Central memory CD4-positive, alpha-beta T cell (primary cell): ENCODE data around the gene TRAF3IP3.

Experiments
- DNase-seq: peaks from one replicate; pipeline ENCODE4 v3.0.0; 2022

Gene TRAF3IP3

DNA sequence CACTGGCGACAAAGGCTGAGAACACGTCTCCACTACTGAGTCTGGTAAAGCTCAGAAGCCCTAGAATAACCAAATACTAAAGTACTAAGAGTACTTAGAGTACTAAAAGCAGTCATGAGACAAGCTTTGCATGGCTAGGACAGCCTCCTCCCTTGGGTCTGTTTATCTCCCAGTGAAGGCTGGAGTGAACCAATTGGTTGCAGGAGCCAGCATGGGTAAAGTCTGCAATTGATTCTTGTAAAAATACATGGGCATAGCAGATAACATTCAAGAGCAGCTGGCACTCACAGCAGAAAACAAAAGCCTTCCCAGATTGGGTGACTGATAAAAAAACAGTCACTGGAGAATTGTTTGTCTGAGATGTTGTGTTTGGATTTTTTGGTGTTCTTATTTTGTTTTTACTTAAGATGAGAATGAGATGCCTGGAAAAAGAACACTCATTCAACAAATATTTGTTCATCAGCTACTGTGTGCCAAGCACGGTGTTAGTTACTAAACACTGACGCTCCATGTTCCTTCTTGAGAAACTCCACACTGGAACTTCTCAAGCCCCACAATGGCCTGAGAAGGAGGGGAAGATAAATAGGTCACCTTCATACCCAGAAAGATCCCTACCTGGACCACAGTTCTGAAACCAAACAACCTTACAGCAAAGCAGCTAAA lies 46.4 kb downstream of the TRAF3IP3 start:
- DNase-seq: no peak

DNA sequence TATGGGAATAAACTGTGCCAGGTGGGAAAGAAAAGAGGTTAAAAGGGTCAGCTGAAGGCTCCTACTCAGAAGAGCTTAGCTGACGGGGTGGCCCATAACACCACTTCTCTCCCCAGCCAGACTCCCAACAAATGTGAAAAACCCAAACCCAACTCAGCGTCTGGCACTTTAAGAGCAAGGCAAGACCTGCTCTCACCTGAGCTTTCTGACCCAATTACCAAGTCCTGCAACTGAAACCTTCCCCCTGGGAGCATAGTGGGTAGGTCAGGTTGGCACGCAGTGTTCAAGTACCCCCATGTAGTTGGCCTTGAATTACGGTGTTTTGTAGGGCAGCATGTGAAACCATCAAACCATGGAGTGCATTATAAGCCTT lies 46.9 kb downstream of the TRAF3IP3 start:
- no peak for DNase-seq

- no peak for DNase-seq
Measured at GRCh38 chr1:209803568-209803967, 47.7 kb downstream of the TRAF3IP3 start.

GRCh38 chr1:209805341-209805781 lies 49.5 kb downstream of the TRAF3IP3 start:
- no peak for DNase-seq

- DNase-seq: peak; percentile 51
Measured at GRCh38 chr1:209805875-209806760, 50.3 kb downstream of the TRAF3IP3 start, which contains the start of gene IRF6. TSS of gene IRF6 (minus strand) at chr1:209806142. CDS start at chr1:209801413, 4,729 bp downstream.

DNA sequence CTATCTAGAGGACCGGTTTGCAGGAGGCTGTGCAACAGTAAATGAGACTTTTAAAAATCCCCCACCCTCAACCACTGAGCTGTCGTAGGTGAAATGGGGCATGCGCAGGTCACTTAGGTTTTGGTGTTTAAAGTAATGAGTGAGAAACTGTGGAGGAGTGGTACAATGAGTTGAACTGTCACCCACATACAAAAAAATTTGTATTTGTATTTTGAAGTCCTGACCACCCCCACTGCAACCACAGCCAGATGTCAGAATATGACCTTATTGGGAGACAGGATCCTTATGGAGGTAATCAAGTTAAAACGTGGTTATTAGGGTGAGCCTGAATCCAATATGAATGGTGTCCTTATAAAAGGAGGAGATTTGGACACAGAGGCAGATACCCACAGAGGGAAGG lies 51.7 kb downstream of the TRAF3IP3 start:
- DNase-seq: no peak

GRCh38 chr1:209808059-209808581 lies 52.3 kb downstream of the TRAF3IP3 start:
- DNase-seq: no peak

- no peak for DNase-seq
Measured at GRCh38 chr1:209809611-209810010, 53.8 kb downstream of the TRAF3IP3 start.

GRCh38 chr1:209810783-209811182 lies 54.9 kb downstream of the TRAF3IP3 start:
- DNase-seq: no peak

- no peak for DNase-seq
Measured at GRCh38 chr1:209813902-209814301, 58.0 kb downstream of the TRAF3IP3 start.

GRCh38 chr1:209815490-209815889 lies 59.6 kb downstream of the TRAF3IP3 start:
- no peak for DNase-seq

DNA sequence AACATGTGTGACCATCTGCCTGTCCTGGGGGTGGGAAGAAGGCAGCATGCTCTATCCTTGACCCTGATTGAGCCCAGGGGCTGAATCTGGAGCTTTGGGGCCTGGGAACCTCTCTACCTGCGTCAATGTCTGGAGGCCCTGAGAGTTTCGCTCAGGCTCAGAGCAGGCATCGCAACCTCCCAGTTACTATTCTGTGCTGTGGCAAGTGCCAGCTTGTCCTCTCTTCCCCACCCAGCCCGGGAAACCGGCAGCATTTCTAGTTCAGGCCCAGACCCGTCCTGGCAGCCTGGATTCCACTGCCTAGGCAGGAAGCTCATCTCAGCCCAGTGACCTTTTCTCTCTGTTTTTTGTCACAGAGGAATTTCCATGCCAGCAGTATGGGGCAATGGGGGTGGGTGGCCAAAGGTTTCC lies 60.1 kb downstream of the TRAF3IP3 start:
- DNase-seq: no peak

DNA sequence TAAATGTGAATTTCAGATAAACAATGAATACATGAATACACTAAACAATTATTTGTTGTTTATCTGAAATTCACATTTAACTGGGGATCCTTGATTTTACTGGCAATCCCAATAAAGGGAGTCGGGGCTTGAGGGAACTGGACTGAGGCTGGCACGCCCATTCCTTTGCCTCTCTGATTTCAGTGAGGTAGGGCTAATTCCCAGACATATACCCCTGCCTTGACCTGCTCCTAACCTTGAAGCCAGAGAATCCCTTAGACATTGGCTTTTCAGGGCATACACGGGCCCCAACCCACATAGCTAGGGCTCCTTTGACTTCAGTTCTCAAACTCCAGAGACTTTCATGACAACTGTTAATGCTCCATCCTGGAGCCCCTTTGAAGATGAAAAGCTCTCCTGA lies 61.1 kb downstream of the TRAF3IP3 start:
- no peak for DNase-seq

- no peak for DNase-seq
Measured at GRCh38 chr1:209817691-209818090, 61.8 kb downstream of the TRAF3IP3 start.

DNA sequence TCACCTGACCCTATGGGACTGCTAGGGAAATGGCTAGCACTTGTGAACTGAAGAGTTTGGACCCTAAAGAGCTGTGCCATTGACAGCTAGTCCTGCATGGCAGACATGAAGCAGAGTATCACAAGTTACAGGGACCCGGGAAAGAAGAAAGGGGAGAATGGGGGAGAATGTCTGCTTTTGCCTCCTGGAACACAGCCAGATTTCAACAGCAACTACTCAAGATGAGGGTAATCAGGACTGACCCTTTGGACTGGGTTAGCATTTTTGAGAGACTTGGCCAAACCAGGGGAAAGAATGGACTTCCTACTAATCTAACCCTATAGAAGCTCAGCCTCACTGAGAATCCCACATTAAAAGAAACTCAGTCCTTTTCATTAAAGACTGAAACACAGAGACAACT lies 63.2 kb downstream of the TRAF3IP3 start:
- DNase-seq: no peak

- no peak for DNase-seq
Measured at GRCh38 chr1:209820986-209821385, 65.1 kb downstream of the TRAF3IP3 start.

DNA sequence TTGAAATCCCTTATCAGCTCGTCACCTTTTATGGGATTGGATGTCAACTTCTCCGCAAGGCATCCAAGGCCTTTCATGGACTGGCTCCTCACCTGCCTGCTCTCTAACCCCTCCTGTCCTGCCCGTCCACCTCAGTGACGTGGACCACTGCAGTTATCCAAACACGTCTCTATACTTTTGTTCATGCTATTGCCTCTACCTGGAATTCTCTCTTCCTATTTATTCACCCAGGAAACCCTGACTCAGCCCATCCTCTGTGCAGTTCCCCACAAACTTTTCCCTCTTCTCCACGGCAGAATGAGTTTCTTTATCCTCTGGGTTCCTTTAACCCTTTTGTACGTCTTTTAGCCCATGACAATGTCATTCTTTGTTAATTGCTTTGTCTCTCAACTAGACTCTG lies 66.9 kb downstream of the TRAF3IP3 start:
- DNase-seq: no peak

DNA sequence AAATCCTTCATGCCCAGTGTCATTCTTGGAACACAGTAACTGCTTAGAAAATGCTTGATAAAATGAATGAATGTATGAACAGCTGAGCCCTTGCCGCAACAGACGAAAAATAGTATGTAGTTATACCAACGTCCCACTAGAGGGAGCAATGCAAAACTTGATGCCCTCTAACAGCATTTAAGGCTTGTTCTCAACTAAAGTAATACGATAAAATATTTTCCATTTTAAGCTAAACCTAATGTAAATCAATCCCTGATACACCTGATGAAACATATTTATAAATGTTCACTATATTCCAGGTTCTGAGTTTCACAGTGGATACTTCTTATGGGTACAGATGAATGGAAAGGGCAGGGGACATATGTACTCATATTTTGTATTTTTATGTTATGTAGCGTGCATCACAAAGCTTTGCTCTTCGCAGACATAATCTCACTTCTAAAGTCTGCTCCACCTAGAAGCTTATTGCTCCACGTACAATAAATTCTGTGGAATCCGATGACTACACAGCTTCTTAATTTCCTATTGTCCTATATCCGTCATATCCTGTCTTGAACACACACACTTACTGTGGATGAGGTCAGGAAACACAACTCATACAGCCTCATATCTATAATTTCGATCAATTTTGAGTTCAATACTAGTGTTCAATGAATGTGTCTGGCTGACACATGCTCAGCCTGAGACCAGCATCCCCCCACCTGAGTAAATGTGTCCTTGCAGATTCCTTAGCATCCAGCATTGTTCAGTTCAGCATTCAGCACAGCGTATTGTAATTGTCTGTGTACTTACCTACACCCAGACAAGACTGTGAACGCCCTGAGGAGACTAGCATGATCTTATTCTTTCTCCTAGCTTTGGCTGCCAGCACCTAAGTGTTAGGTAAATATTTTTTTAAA lies 67.5 kb downstream of the TRAF3IP3 start:
- peak; percentile 48 for DNase-seq

- DNase-seq: no peak
Measured at GRCh38 chr1:209825591-209826434, 70.0 kb downstream of the TRAF3IP3 start.

DNA sequence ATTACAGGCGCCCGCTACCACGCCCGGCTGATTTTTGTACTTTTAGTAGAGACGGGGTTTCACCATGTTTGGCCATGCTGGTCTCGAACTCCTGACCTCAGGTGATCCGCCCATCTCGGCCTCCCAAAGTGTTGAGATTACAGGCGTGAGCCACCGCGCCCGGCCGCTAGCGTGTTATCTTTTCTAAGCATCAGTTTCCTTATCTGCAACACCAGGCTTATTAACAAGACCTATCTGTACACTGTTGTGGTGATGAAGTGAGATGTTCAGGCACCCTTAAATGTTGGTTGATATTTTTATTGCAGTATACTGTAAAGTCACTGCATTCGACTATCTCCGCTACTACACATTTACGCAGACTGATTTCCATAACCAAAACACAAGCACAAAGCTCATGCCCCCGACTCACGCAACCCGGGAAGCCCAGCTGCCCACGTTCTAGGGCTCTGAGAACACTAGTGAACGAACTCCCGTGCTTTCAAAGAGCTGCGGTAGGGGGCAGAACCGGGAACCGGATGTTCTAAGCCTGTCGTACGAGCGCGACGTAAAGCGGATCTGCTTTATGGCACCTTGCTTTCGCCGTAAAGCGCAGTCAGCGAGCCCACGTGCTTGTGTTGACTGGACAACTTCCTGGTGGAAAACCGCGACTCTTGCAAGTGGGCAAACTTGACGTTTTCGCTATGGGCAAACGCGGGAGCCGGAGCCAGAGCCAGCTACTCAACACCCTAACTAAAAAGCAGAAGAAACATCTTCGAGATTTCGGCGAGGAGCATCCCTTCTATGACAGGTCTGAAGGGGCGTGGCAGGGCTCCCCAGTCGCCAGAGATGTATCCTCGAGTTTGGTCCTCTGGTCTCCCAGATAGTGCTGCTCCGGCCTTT lies 71.8 kb downstream of the TRAF3IP3 start, which contains the start of gene UTP25:
TSS of gene UTP25 (plus strand) at position 589 of the 879 bp plus-strand sequence. CDS start at position 681, 92 bp downstream.
- DNase-seq: peak; percentile 92

- no peak for DNase-seq
Measured at GRCh38 chr1:209829716-209830115, 73.9 kb downstream of the TRAF3IP3 start.
